Neural progenitor cell (in vitro differentiated cells): ENCODE data around the gene TYMP. TPM values are rescaled to one million over a fixed set of nuclear protein-coding genes. Genes with fewer than 3 reads are reported as not detected.

Source experiments
- DNase-seq: peaks from one replicate; pipeline ENCODE4 v3.0.0-alpha.2; 2016; ENCODE audit warnings: low spot score
- H2AFZ ChIP-seq: fragments of 200-600 bp; sonication (generic); replicated peaks from 2 replicates; pipeline ENCODE4 v1.6.1; 2016; ENCODE audit warnings: antibody characterized with exemption
- H3F3A ChIP-seq: fragments of 200-600 bp; sonication (generic); 2 replicates; pipeline ENCODE4 v1.6.1; 2016; ENCODE audit warnings: antibody characterized with exemption, low read depth
- H3K27ac ChIP-seq: fragments of 200-600 bp; sonication (generic); 2 replicates; pipeline ENCODE4 v1.5.1; 2016; ENCODE audit warnings: mild to moderate bottlenecking
- H3K27me3 ChIP-seq: fragments of 200-600 bp; sonication (generic); 2 replicates; pipeline ENCODE4 v1.6.1; 2016; ENCODE audit warnings: mild to moderate bottlenecking, moderate library complexity
- H3K36me3 ChIP-seq: fragments of 200-600 bp; sonication (generic); 2 replicates; pipeline ENCODE4 v1.5.1; 2016
- H3K4me1 ChIP-seq: fragments of 200-600 bp; sonication (generic); 2 replicates; pipeline ENCODE4 v1.6.1; 2016; ENCODE audit warnings: mixed run types
- H3K4me2 ChIP-seq: fragments of 200-600 bp; sonication (generic); 2 replicates; pipeline ENCODE4 v1.6.1; 2016
- H3K4me3 ChIP-seq: fragments of 200-600 bp; sonication (generic); 2 replicates; pipeline ENCODE4 v1.5.1; 2016
- H3K79me2 ChIP-seq: fragments of 200-600 bp; sonication (generic); 2 replicates; pipeline ENCODE4 v1.6.1; 2016; ENCODE audit warnings: low read depth
- H3K9ac ChIP-seq: fragments of 200-600 bp; sonication (generic); 2 replicates; pipeline ENCODE4 v1.6.1; 2016
- H3K9me3 ChIP-seq: fragments of 200-600 bp; sonication (generic); 2 replicates; pipeline ENCODE4 v1.5.1; 2016; ENCODE audit warnings: low read depth
- H4K20me1 ChIP-seq: fragments of 200-600 bp; sonication (generic); 2 replicates; pipeline ENCODE4 v1.6.1; 2016; ENCODE audit warnings: low read depth
- H3K27ac Mint-ChIP-seq: 3 replicates; pipeline ENCODE4 v1.8.0; 2021; ENCODE audit warnings: mixed read lengths
- H3K27me3 Mint-ChIP-seq: 2 replicates; pipeline ENCODE4 v1.8.0; 2022; ENCODE audit warnings: low read depth, mild to moderate bottlenecking, inconsistent platforms, moderate library complexity, mixed read lengths; ENCODE audit not compliant: insufficient read depth
- H3K36me3 Mint-ChIP-seq: 3 replicates; pipeline ENCODE4 v1.8.0; 2021; ENCODE audit warnings: mixed read lengths
- H3K4me1 Mint-ChIP-seq: 3 replicates; pipeline ENCODE4 v1.8.0; 2021; ENCODE audit warnings: mixed read lengths
- H3K4me3 Mint-ChIP-seq: 3 replicates; pipeline ENCODE4 v1.8.0; 2021; ENCODE audit warnings: mild to moderate bottlenecking, moderate library complexity, mixed read lengths
- H3K9me3 Mint-ChIP-seq: 3 replicates; pipeline ENCODE4 v1.8.0; 2020; ENCODE audit warnings: mixed read lengths
- EZH2 ChIP-seq: fragments of 200-600 bp; sonication (generic); IDR thresholded peaks from 2 replicates; pipeline ENCODE4 v1.6.1; 2017; ENCODE audit warnings: antibody characterized with exemption, mild to moderate bottlenecking, moderate library complexity
- EZH2phosphoT487 ChIP-seq: fragments of 200-600 bp; sonication (generic); IDR thresholded peaks from 2 replicates; pipeline ENCODE4 v1.6.1; 2017; ENCODE audit warnings: antibody characterized with exemption
- total RNA-seq: library from RNA; depleted of rRNA; stranded (reverse); fragments of >200 nt; gene quantifications from 2 replicates; pipeline ENCODE4 v1.2.3, GENCODE V29; 2015; ENCODE audit warnings: low replicate concordance
- TF ChIP-seq, protein P1 (sequence below): fragments of 200-600 bp; sonication (generic); IDR thresholded peaks from 2 replicates; pipeline ENCODE4 v1.5.1; 2017; ENCODE audit warnings: antibody characterized with exemption, mild to moderate bottlenecking

Gene TYMP
- total RNA-seq, 1 donor from 2014 or later: not detected

DNA sequence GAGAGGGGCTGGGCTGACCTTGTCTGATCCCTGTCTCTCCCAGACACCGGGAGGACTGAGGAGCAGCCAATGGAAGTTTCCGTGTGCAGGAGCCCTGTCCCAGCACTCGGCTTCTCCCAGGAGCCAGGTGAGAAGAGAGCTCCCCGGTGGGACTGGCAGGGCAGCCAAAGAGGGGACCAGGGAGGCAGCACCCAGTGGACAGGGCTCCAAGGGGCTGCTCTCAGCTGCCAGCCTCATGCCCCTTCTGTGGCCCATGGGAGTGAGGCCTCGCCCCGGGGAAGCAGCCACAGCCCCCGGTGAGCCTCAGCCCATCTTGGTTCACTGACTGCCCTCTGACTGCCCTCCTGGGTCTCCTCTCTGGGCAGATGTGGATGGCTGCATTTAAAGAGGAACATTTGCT lies 11.2 kb downstream of the TYMP start:
- peaks cover 18% of the 10 kb centered on the region for H3K36me3 Mint-ChIP-seq
- no peaks in the 10 kb centered on the region for H3F3A ChIP-seq
- TF ChIP-seq, protein P1, sequence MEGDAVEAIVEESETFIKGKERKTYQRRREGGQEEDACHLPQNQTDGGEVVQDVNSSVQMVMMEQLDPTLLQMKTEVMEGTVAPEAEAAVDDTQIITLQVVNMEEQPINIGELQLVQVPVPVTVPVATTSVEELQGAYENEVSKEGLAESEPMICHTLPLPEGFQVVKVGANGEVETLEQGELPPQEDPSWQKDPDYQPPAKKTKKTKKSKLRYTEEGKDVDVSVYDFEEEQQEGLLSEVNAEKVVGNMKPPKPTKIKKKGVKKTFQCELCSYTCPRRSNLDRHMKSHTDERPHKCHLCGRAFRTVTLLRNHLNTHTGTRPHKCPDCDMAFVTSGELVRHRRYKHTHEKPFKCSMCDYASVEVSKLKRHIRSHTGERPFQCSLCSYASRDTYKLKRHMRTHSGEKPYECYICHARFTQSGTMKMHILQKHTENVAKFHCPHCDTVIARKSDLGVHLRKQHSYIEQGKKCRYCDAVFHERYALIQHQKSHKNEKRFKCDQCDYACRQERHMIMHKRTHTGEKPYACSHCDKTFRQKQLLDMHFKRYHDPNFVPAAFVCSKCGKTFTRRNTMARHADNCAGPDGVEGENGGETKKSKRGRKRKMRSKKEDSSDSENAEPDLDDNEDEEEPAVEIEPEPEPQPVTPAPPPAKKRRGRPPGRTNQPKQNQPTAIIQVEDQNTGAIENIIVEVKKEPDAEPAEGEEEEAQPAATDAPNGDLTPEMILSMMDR: no peak
- no peak for TF ChIP-seq EZH2phosphoT487
- TF ChIP-seq EZH2: no peak
- H4K20me1 ChIP-seq: peaks cover 3% of the 10 kb centered on the region
- no peak for DNase-seq
- no peaks in the 10 kb centered on the region for H3K36me3 ChIP-seq
- H3K79me2 ChIP-seq: peaks cover 34% of the 10 kb centered on the region
- H3K4me2 ChIP-seq: no peak overlapping the region
- H2AFZ ChIP-seq: no peak overlapping the region
- no peaks in the 10 kb centered on the region for H3K27me3 ChIP-seq
- H3K4me1 ChIP-seq: no peaks in the 10 kb centered on the region
- H3K27ac Mint-ChIP-seq: no peak overlapping the region
- no peaks in the 10 kb centered on the region for H3K9me3 Mint-ChIP-seq
- H3K27me3 Mint-ChIP-seq: peaks cover 6% of the 10 kb centered on the region
- H3K4me3 Mint-ChIP-seq: no peak overlapping the region
- no peak overlapping the region for H3K27ac ChIP-seq
- no peaks in the 10 kb centered on the region for H3K9me3 ChIP-seq
- no peaks in the 10 kb centered on the region for H3K4me1 Mint-ChIP-seq
- no peak overlapping the region for H3K9ac ChIP-seq
- no peak overlapping the region for H3K4me3 ChIP-seq

DNA sequence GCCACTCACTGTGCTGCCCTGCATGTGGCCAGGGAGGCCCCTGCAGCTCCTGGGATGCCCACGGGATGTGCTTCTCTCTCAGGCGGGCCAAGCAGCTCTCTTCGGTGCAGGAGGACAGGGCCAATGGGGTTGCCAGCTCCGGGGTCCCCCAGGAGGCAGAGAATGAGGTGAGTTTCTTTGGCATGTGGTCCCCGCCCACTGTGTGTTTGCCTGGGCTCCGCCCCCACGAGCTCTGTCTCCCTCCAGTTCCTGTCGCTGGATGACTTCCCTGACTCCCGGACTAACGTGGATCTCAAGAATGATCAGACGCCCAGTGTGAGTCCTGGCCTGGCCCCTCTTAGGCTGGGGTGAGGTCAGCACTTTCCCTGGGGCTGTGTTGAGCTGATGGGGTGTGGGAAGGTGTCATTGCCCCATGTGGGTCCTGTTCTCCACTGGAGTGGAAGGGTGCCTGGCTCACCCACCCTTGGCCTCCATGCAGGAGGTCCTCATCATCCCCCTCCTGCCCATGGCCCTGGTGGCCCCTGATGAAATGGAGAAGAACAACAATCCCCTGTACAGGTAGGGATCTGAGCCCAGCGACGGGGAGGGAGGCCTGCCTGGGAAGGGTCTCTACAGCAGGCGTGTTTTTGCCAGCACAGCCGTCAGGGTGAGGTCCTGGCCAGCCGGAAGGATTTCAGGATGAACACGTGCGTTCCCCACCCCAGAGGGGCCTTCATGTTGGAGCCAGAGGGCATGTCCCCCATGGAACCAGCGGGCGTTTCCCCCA lies 12.1 kb downstream of the TYMP start:
- TF ChIP-seq, protein P1: no peak
- Histone ChIP-seq H3K27ac (no peak overlapping the region), H3K4me2 (no peak overlapping the region), H3K9me3 (no peaks in the 10 kb centered on the region), H3K36me3 (no peaks in the 10 kb centered on the region), H2AFZ (no peak overlapping the region), H3F3A (no peaks in the 10 kb centered on the region), H3K27me3 (no peaks in the 10 kb centered on the region), H4K20me1 (peaks cover 12% of the 10 kb centered on the region), H3K9ac (no peak overlapping the region), H3K4me3 (no peak overlapping the region), H3K79me2 (peaks cover 43% of the 10 kb centered on the region), H3K4me1 (no peaks in the 10 kb centered on the region)
- no peaks in the 10 kb centered on the region for H3K9me3 Mint-ChIP-seq
- no peak for DNase-seq
- peaks cover 15% of the 10 kb centered on the region for H3K36me3 Mint-ChIP-seq
- H3K27ac Mint-ChIP-seq: no peak overlapping the region
- no peaks in the 10 kb centered on the region for H3K4me1 Mint-ChIP-seq
- no peak overlapping the region for H3K4me3 Mint-ChIP-seq
- H3K27me3 Mint-ChIP-seq: peaks cover 4% of the 10 kb centered on the region

DNA sequence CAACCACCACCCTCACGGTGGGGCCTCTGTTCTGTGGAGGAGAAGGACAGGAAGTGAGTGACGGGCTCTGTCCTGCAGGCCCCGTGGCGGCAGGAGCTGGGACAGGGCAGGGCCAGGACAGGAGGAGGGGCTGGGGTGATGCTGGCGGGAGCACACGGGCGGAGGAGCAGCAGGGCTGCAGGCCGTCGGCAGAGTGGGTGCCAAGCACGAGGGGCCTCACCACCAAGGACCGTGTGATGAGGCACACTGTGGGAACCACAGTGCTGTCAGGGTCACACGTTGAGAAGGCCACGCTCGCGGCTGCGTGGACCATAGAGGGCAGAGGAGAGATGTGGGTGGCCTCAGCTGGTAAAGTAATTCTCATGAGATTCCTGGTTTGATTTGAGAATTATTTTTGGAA lies 12.9 kb downstream of the TYMP start:
- Histone ChIP-seq H4K20me1 (peaks cover 13% of the 10 kb centered on the region), H3K27me3 (no peaks in the 10 kb centered on the region), H3F3A (no peaks in the 10 kb centered on the region), H3K4me3 (no peak overlapping the region), H3K36me3 (no peaks in the 10 kb centered on the region), H3K4me1 (no peaks in the 10 kb centered on the region), H3K27ac (no peak overlapping the region), H3K9ac (no peak overlapping the region), H3K79me2 (peaks cover 51% of the 10 kb centered on the region), H2AFZ (no peak overlapping the region), H3K9me3 (no peaks in the 10 kb centered on the region), H3K4me2 (no peak overlapping the region)
- Mint-ChIP-seq H3K36me3 (peaks cover 19% of the 10 kb centered on the region), H3K4me3 (no peak overlapping the region), H3K27me3 (peaks cover 7% of the 10 kb centered on the region), H3K4me1 (no peaks in the 10 kb centered on the region), H3K9me3 (no peaks in the 10 kb centered on the region), H3K27ac (no peak overlapping the region)
- TF ChIP-seq EZH2 (no peak), EZH2phosphoT487 (no peak)
- TF ChIP-seq, protein P1: no peak
- DNase-seq: no peak
